GM13977 (cell line): Measurements from ENCODE around the gene PLEKHM2.
"Not testable (repeated sequence)": the region's sequence is repeated elsewhere in the genome, so short reads cannot be mapped to it uniquely, and the experiment has no call there.

Source experiments
- DNase-seq: peaks from one replicate; pipeline ENCODE4 v3.0.0; 2012; ENCODE audit warnings: low spot score
- in situ Hi-C: fragments of 300-500 bp; cut with MboI; formaldehyde crosslinking; loops from one replicate; pipeline ENCODE4 v1.12.0; 2022; ENCODE audit warnings: low sequenced_read_pairs, low pct_unique_long_range_greater_than_20kb, mixed read lengths, inconsistent platforms; ENCODE audit not compliant: unreplicated experiment
- TF ChIP-seq, protein P1 (sequence below): IDR thresholded peaks from 2 replicates; pipeline ENCODE4 v1.5.1; 2012; ENCODE audit warnings: mild to moderate bottlenecking, control low read depth; ENCODE audit not compliant: insufficient read depth; ENCODE audit errors: extremely low read depth, missing control alignments

Gene PLEKHM2

DNA sequence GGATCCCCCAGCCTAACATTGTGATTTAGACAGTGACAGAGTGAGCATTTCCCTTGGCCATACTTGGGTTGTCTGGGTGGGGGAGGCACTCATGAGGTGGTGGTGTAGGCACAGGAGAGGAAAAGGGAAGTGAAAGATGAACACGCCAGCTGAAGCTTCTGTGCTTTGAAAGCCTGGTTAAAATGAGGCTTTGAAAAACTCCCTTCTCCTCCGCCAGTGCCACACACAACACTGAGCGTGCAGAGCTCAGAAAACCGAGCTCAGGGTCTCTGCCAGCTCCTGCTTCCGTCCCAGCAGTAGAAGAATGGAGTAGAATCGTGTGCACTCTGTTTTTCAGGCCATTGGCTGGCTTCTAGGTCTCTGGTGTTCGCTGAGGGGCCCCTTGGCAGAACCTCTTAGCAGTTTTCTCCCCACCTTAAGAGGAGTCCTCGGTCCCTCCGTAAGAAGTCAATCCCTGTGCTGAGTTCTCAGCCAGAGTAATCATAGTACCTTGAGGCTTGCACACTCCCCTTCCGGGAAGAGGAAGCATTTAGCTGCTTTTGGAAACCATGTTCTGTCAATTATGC is 12.9 kb downstream of the PLEKHM2 start:
- DNase-seq, result peak; percentile 83
- in situ Hi-C loops, result no loop called here

DNA sequence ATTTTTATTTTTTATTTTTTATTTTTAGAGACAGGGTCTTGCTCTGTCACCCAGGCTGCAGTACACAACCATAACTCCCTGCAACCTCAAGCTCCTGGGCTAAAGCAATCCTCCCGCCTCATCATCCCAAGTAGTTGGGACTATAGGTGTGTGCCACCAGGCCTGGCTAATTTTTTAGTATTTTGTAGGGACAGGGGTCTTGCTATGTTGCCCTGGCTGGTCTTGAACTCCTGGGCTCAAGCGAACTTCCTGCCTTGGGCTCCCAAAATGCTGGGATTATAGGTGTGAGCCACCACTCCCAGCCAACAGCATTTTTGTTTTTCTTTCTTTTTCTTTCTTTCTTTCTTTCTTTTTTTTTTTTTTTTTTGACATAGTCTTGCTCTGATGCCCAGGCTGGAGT is 14.1 kb downstream of the PLEKHM2 start:
- no peak for DNase-seq
- TF ChIP-seq, protein P1, sequence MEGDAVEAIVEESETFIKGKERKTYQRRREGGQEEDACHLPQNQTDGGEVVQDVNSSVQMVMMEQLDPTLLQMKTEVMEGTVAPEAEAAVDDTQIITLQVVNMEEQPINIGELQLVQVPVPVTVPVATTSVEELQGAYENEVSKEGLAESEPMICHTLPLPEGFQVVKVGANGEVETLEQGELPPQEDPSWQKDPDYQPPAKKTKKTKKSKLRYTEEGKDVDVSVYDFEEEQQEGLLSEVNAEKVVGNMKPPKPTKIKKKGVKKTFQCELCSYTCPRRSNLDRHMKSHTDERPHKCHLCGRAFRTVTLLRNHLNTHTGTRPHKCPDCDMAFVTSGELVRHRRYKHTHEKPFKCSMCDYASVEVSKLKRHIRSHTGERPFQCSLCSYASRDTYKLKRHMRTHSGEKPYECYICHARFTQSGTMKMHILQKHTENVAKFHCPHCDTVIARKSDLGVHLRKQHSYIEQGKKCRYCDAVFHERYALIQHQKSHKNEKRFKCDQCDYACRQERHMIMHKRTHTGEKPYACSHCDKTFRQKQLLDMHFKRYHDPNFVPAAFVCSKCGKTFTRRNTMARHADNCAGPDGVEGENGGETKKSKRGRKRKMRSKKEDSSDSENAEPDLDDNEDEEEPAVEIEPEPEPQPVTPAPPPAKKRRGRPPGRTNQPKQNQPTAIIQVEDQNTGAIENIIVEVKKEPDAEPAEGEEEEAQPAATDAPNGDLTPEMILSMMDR, result no peak
- in situ Hi-C loops, result no loop called here

More for the DNA sequence above, 12.9 kb downstream of the PLEKHM2 start:
- TF ChIP-seq, protein P1, result no peak

DNA sequence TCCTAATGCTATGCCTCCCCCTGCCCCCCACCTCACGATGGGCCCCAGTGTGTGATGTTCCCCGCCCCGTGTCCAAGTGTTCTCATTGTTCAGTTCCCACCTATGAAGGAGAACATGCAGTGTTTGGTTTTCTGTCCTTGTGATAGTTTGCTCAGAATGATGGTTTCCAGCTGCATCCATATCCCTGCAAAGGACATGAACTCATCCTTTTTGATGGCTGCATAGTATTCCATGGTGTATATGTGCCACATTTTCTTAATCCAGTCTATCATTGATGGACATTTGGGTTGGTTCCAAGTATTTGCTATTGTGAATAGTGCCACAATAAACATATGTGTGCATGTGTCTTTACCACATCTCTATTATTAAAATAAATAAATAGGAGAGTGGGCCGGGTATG is 15.2 kb downstream of the PLEKHM2 start:
- DNase-seq, in situ Hi-C loops: not testable (repeated sequence)

DNA sequence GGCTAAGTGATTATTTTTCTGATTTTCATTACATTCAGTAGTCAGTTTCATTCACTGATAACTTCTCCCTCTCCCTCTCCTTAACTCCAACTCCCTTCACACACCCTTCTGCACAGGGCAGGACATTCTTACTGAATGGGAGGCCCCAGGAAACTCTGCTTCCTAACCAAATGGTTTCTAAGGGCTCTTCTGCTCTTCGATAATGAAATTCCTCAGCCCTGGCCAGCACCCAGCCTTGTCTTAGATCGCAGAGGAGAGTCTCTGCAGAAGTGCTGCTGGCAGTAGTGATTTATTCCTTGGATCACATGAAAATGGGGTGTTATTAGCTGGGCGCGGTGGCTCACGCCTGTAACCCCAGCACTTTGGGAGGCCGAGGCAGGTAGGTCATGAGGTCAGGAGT is 16.4 kb downstream of the PLEKHM2 start:
- in situ Hi-C loops, result no loop called here
- no peak for DNase-seq
- TF ChIP-seq, protein P1, result no peak

DNA sequence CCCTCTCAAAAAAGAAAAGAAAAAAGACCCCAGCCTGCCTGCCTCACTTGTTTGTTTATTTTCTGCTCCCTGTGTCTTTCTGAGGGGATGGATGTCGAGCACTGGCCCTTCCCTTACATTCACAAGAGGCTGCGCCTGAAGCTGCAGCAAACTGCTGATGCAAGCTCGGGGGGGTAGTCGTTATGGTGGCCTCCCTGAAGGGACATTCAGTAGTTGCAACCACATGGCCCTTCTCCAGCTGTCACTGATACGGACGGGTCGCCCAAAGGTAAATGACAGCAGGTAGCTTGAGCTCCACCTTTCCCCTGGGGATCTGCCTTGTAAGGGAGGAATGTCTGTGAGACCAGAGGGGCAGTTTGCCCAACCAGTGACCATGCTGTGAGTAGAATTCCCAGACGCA is 17.7 kb downstream of the PLEKHM2 start:
- no peak for DNase-seq
- TF ChIP-seq, protein P1, result no peak
- in situ Hi-C loops, result no loop called here

DNA sequence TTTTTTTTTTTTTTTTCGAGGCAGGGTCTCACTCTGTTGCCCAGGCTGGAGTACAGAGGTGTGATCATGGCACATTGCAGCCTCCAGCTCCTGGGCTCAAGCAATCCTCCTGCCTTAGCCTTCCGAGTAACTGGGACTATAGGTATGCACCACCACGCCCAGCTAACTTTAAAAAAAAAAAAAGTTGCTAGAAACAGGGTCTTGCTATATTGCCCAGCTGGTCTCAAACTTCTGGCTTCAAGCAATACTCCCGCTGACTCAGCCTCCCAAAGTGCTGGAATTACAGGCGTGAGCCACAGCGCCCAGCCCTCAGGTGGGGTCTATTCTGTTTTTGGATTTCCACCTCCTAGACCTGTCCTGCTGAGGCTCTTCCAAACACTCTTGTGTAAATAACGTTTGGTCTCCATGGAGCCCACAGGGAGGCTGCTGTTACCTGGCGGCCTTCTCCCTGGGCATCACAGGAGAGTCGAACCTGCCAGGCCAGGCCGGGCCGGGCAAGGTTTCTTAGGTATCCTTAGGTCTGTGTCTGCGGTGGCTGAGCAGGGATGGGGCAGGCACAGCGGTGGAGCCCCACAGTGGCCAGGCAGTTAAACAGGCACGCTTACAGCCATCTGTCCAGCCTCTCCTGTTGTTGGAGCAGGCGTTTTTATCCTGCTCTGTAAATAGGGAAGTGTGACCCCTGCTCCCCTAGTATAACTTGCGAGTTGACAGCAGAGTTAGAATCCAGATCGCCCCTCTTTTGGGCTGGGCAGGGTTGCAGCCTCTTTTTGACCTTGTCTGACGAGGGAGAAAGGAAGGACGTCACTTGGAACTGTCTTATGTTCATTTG is 18.8 kb downstream of the PLEKHM2 start:
- DNase-seq, result no peak
- in situ Hi-C loops, result no loop called here
- TF ChIP-seq, protein P1, result no peak

DNA sequence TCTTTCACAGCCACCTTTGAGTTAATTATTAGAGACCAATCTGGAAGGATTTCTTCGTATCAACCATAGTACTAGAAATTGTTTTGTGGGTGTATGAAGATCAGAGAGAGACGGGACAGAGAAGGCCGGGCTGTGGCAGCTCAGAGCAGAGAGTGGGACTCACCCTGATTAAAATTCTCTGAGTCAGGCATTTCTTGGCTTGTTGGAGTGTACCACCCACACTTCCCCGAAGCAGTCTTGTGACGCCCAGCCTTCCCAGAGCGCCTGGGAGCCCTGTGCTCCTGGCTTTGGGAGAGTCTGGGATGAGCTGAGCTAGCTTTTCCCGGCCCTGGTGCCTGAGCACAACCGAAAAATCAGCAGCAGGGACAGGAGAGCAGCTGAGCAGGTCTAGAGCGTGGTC is 19.4 kb downstream of the PLEKHM2 start:
- in situ Hi-C loops, result no loop called here
- TF ChIP-seq, protein P1, result no peak
- no peak for DNase-seq
